Esophagus muscularis mucosa (tissue), 4 donors: ENCODE data around the gene MLKL. TPM values are rescaled to one million over a fixed set of nuclear protein-coding genes. Genes with fewer than 3 reads are reported as not detected.
"Not testable (repeated sequence)": the region's sequence is repeated elsewhere in the genome, so short reads cannot be mapped to it uniquely, and the experiment has no call there.

Source experiments
- DNase-seq: peaks from one replicate; pipeline ENCODE4 v3.0.0-alpha.2; 2017; ENCODE audit errors: extremely low spot score
- H3K27ac ChIP-seq, 4 donors: fragments of 200-600 bp; sonication (generic); replicated peaks in 1 of 4; 1 replicate in 3 of 4; 2 replicates in 1 of 4; pipeline ENCODE4 v1.5.1; 2016 to 2019; ENCODE audit warnings: mild to moderate bottlenecking in 1 of 4
- H3K27me3 ChIP-seq, 4 donors: fragments of 200-600 bp; sonication (generic); one replicate each; pipeline versions ENCODE4 v1.5.1 to v1.6.0; 2016 to 2019
- H3K36me3 ChIP-seq, 4 donors: fragments of 200-600 bp; sonication (generic); one replicate each; pipeline ENCODE4 v1.5.1; 2016 to 2019
- H3K4me1 ChIP-seq, 4 donors: fragments of 200-600 bp; sonication (generic); one replicate each; pipeline ENCODE4 v1.5.1; 2016 to 2019
- H3K4me3 ChIP-seq, 4 donors: fragments of 200-600 bp; sonication (generic); 1 replicate in 2 of 4; 2 replicates in 2 of 4; pipeline ENCODE4 v1.5.1; 2016 to 2019; ENCODE audit warnings: mild to moderate bottlenecking in 4 of 4, moderate library complexity in 1 of 4
- H3K9me3 ChIP-seq, 4 donors: fragments of 200-600 bp; sonication (generic); 1 replicate in 3 of 4; 2 replicates in 1 of 4; pipeline ENCODE4 v1.5.1; 2016 to 2019
- CTCF ChIP-seq, 3 experiments: fragments of 200-600 bp in 2 of 3; fragments of 450-650 bp in 1 of 3; sonication (generic) in 2 of 3; IDR thresholded peaks; one replicate each; pipeline ENCODE4 v1.5.1; 2017 to 2019; ENCODE audit warnings: antibody characterized with exemption in 3 of 3, mild to moderate bottlenecking in 2 of 3, moderate library complexity in 1 of 3
- EP300 ChIP-seq: sonication (generic); formaldehyde crosslinking; IDR thresholded peaks from one replicate; pipeline ENCODE4 v1.6.1; 2017; ENCODE audit warnings: antibody characterized with exemption
- POLR2A ChIP-seq: fragments of 450-650 bp; IDR thresholded peaks from one replicate; pipeline ENCODE4 v1.6.1; 2017; ENCODE audit warnings: antibody characterized with exemption, moderate library complexity, mild to moderate bottlenecking, low read depth
- POLR2AphosphoS5 ChIP-seq, 2 donors: sonication (generic); formaldehyde crosslinking; IDR thresholded peaks; one replicate each; pipeline ENCODE4 v1.6.1; 2017; ENCODE audit warnings: antibody characterized with exemption in 2 of 2
- WGBS: methylation state at CpG from one replicate; pipeline ENCODE4 v1.1.5; 2018; 5-methylcytosine and 5-hydroxymethylcytosine counted together
- intact Hi-C: fragments of 100-400 bp; cut with DNase I; formaldehyde crosslinking; loops from one replicate; pipeline ENCODE4 v1.15.1; 2023
- total RNA-seq, 4 donors: library from RNA; depleted of rRNA; stranded (reverse); fragments of >200 nt; gene quantifications; one replicate each; pipeline versions ENCODE4 v1.1.0 to v1.2.1, GENCODE V29; 2016

MLKL gene
- total RNA-seq, 4 donors from 2014 or later = 5.8 to 19.9 (median 7.3) TPM

- no peak for DNase-seq
- Histone ChIP-seq H3K4me1 (peaks cover 0 to 6% (median 0%) of the 10 kb centered on the region in 4 donors), H3K4me3 (no peak overlapping the region), H3K27ac (no peak overlapping the region), H3K36me3 (peaks cover 12 to 61% (median 46%) of the 10 kb centered on the region in 4 donors), H3K9me3 (no peaks in the 10 kb centered on the region), H3K27me3 (no peaks in the 10 kb centered on the region)
- WGBS = 57% methylated on average over 5 of the region's 5 CpGs
- TF ChIP-seq POLR2A = no peak
- no peak for TF ChIP-seq CTCF (IDR thresholded peaks at IDR 0.05)
- no peak for TF ChIP-seq EP300
- TF ChIP-seq POLR2AphosphoS5 (IDR thresholded peaks at IDR 0.05) = no peak
- intact Hi-C loops = no loop called here
These were observed 42.6 kb downstream of the MLKL start for GRCh38 chr16:74657870-74658642.

- WGBS = 95% methylated on average over 3 of the region's 3 CpGs
- no peak overlapping the region for H3K4me3 ChIP-seq
These were observed 46.1 kb downstream of the MLKL start for GRCh38 chr16:74654536-74655050.

GRCh38 chr16:74652883-74653282 lies 47.8 kb downstream of the MLKL start:
- H3K4me3 ChIP-seq, intact Hi-C loops, H3K27ac ChIP-seq, DNase-seq, H3K9me3 ChIP-seq, H3K4me1 ChIP-seq, H3K27me3 ChIP-seq: not testable (repeated sequence)
- peaks cover 12 to 62% (median 29%) of the 10 kb centered on the region in 4 donors for H3K36me3 ChIP-seq
- 100% methylated on average over 2 of the region's 2 CpGs for WGBS

More at GRCh38 chr16:74654536-74655050, 46.1 kb downstream of the MLKL start:
- intact Hi-C loops = no loop called here
- no peaks in the 10 kb centered on the region for H3K9me3 ChIP-seq
- no peaks in the 10 kb centered on the region for H3K27me3 ChIP-seq
- H3K4me1 ChIP-seq = peaks cover 0 to 8% (median 5%) of the 10 kb centered on the region in 4 donors
- TF ChIP-seq CTCF (IDR thresholded peaks at IDR 0.05) (no peak), POLR2A (no peak), EP300 (no peak), POLR2AphosphoS5 (IDR thresholded peaks at IDR 0.05) (no peak)
- no peak overlapping the region for H3K27ac ChIP-seq
- peaks cover 0 to 60% (median 28%) of the 10 kb centered on the region in 4 donors for H3K36me3 ChIP-seq
- no peak for DNase-seq

GRCh38 chr16:74652249-74652648 lies 48.4 kb downstream of the MLKL start:
- Histone ChIP-seq H3K9me3 (no peaks in the 10 kb centered on the region), H3K4me1 (peaks cover 0 to 8% (median 5%) of the 10 kb centered on the region in 4 donors), H3K27me3 (no peaks in the 10 kb centered on the region), H3K27ac (no peak overlapping the region), H3K36me3 (peaks cover 15 to 63% (median 31%) of the 10 kb centered on the region in 4 donors), H3K4me3 (no peak overlapping the region)
- DNase-seq = no peak
- WGBS = 52% methylated on average over 1 of the region's 1 CpG
- TF ChIP-seq POLR2A = no peak
- no peak for TF ChIP-seq POLR2AphosphoS5 (IDR thresholded peaks at IDR 0.05)
- no peak for TF ChIP-seq CTCF (IDR thresholded peaks at IDR 0.05)
- no peak for TF ChIP-seq EP300
- intact Hi-C loops = no loop called here

GRCh38 chr16:74651841-74652240 lies 48.8 kb downstream of the MLKL start:
- DNase-seq = no peak
- Histone ChIP-seq H3K27ac (no peak overlapping the region), H3K9me3 (no peaks in the 10 kb centered on the region), H3K4me1 (peaks cover 0 to 8% (median 5%) of the 10 kb centered on the region in 4 donors), H3K27me3 (no peaks in the 10 kb centered on the region), H3K4me3 (no peak overlapping the region), H3K36me3 (peaks cover 15 to 64% (median 33%) of the 10 kb centered on the region in 4 donors)
- intact Hi-C loops = no loop called here
- WGBS = 93% methylated on average over 2 of the region's 2 CpGs
- TF ChIP-seq POLR2A (no peak), POLR2AphosphoS5 (IDR thresholded peaks at IDR 0.05) (no peak), EP300 (no peak), CTCF (IDR thresholded peaks at IDR 0.05) (no peak)
